CD14-positive monocyte (primary cell): Measurements from ENCODE around the gene DYNC1I1. TPM values are rescaled to one million over a fixed set of nuclear protein-coding genes. Genes with fewer than 3 reads are reported as not detected.

Experiments
- DNase-seq, 3 donors: peaks; one replicate each; pipeline ENCODE4 v3.0.0-alpha.2; 2011 to 2022
- H2AFZ ChIP-seq: 2 replicates; pipeline ENCODE4 v1.6.0; 2012; ENCODE audit warnings: mild to moderate bottlenecking, low read depth, low read length, inconsistent platforms; ENCODE audit not compliant: insufficient read depth, poor library complexity, severe bottlenecking
- H3K27ac ChIP-seq, 2 donors: 1 replicate in 1 of 2; 2 replicates in 1 of 2; pipeline ENCODE4 v1.5.1; 2012 to 2013; ENCODE audit warnings: low read length in 2 of 2, control low read depth in 1 of 2, inconsistent platforms in 1 of 2, low read depth in 1 of 2, mild to moderate bottlenecking in 1 of 2
- H3K27me3 ChIP-seq, 2 donors: one replicate each; pipeline versions ENCODE4 v1.6.0 to v1.6.1; 2011 to 2013; ENCODE audit warnings: low read length in 2 of 2; ENCODE audit not compliant: control insufficient read depth in 2 of 2, insufficient read depth in 2 of 2
- H3K36me3 ChIP-seq, 2 donors: replicated peaks in 1 of 2; 1 replicate in 1 of 2; 2 replicates in 1 of 2; pipeline versions ENCODE4 v1.5.1 to v1.6.1; 2012 to 2013; ENCODE audit warnings: low read length in 2 of 2, control low read depth in 1 of 2, inconsistent platforms in 1 of 2, mild to moderate bottlenecking in 1 of 2; ENCODE audit not compliant: insufficient read depth in 2 of 2, control insufficient read depth in 1 of 2
- H3K4me1 ChIP-seq, 2 donors: 1 replicate in 1 of 2; 2 replicates in 1 of 2; pipeline versions ENCODE4 v1.5.1 to v1.6.1; 2012 to 2013; ENCODE audit warnings: low read length in 2 of 2, control low read depth in 1 of 2, inconsistent platforms in 1 of 2, mild to moderate bottlenecking in 1 of 2, moderate library complexity in 1 of 2; ENCODE audit not compliant: insufficient read depth in 2 of 2, control insufficient read depth in 1 of 2
- H3K4me2 ChIP-seq: replicated peaks from 2 replicates; pipeline ENCODE3; 2012; ENCODE audit warnings: low read length, moderate library complexity, mild to moderate bottlenecking; ENCODE audit not compliant: poor library complexity, severe bottlenecking; ENCODE audit errors: extremely low read depth
- H3K4me3 ChIP-seq, 3 experiments: fragments of 200-600 bp in 1 of 3; sonication (generic) in 1 of 3; replicated peaks in 1 of 3; 1 replicate in 2 of 3; 2 replicates in 1 of 3; pipeline ENCODE4 v1.5.1; 2011 to 2013; ENCODE audit warnings: low read length in 3 of 3, mild to moderate bottlenecking in 3 of 3, control low read depth in 2 of 3, low read depth in 2 of 3, inconsistent platforms in 1 of 3, moderate library complexity in 1 of 3
- H3K79me2 ChIP-seq: 2 replicates; pipeline ENCODE4 v1.6.0; 2012; ENCODE audit warnings: mild to moderate bottlenecking, control low read depth, inconsistent platforms, low read length, moderate library complexity; ENCODE audit not compliant: insufficient read depth
- H3K9ac ChIP-seq: 2 replicates; pipeline ENCODE4 v1.6.0; 2017; ENCODE audit warnings: low read length, mild to moderate bottlenecking; ENCODE audit not compliant: insufficient read depth, poor library complexity, severe bottlenecking
- H3K9me3 ChIP-seq, 2 donors: replicated peaks in 1 of 2; 1 replicate in 1 of 2; 2 replicates in 1 of 2; pipeline versions ENCODE4 v1.5.1 to v1.6.1; 2012 to 2013; ENCODE audit warnings: low read length in 2 of 2, control low read depth in 1 of 2; ENCODE audit not compliant: control insufficient read depth in 1 of 2, insufficient read depth in 1 of 2
- H4K20me1 ChIP-seq: 2 replicates; pipeline ENCODE4 v1.6.0; 2012; ENCODE audit warnings: mild to moderate bottlenecking, low read length, control low read depth, moderate library complexity; ENCODE audit not compliant: insufficient read depth
- H3K27ac Mint-ChIP-seq, 7 donors: one replicate each; pipeline ENCODE4 v1.8.0; 2020; ENCODE audit warnings: mild to moderate bottlenecking in 7 of 7, mixed read lengths in 7 of 7, moderate library complexity in 6 of 7, inconsistent platforms in 2 of 7
- H3K27me3 Mint-ChIP-seq, 3 donors: one replicate each; pipeline ENCODE4 v1.8.0; 2021 to 2022; ENCODE audit warnings: low read depth in 3 of 3, mild to moderate bottlenecking in 3 of 3, mixed read lengths in 3 of 3, moderate library complexity in 3 of 3, inconsistent platforms in 1 of 3
- H3K36me3 Mint-ChIP-seq, 2 donors: one replicate each; pipeline ENCODE4 v1.8.0; 2020; ENCODE audit warnings: mixed read lengths in 2 of 2, inconsistent platforms in 1 of 2, mild to moderate bottlenecking in 1 of 2
- H3K4me1 Mint-ChIP-seq: one replicate; pipeline ENCODE4 v1.8.0; 2020; ENCODE audit warnings: mild to moderate bottlenecking, mixed read lengths
- H3K4me3 Mint-ChIP-seq, 2 donors: one replicate each; pipeline ENCODE4 v1.8.0; 2020; ENCODE audit warnings: mild to moderate bottlenecking in 2 of 2, mixed read lengths in 2 of 2, moderate library complexity in 1 of 2
- H3K9me3 Mint-ChIP-seq, 7 donors: one replicate each; pipeline ENCODE4 v1.8.0; 2020 to 2022; ENCODE audit warnings: mixed read lengths in 7 of 7, mild to moderate bottlenecking in 6 of 7, moderate library complexity in 6 of 7, inconsistent platforms in 2 of 7
- WGBS: methylation state at CpG from one replicate; pipeline ENCODE4 v1.1.5; 2013; ENCODE audit warnings: missing lambda C conversion rate; ENCODE audit not compliant: insufficient coverage; 5-methylcytosine and 5-hydroxymethylcytosine counted together
- intact Hi-C, 2 donors: fragments of 100-400 bp; cut with micrococcal nuclease; formaldehyde crosslinking; loops; one replicate each; pipeline versions ENCODE4 v1.15.0 to v1.15.1; 2023
- polyA plus RNA-seq, 3 donors: library from polyadenylated mRNA; depleted of rRNA in 1 of 3; unstranded in 2 of 3; stranded (reverse) in 1 of 3; fragments of 300-500 nt in 2 of 3; fragments of >200 nt in 1 of 3; fragmentation: Illumina TruSeq in 2 of 3; gene quantifications; 1 replicate in 2 of 3; 2 replicates in 1 of 3; pipeline ENCODE4 v1.2.3, GENCODE V29; 2012 to 2021
- TF ChIP-seq, protein P1 (sequence below): fragments of 200-600 bp; IDR thresholded peaks from one replicate; pipeline ENCODE4 v1.8.0; 2022; ENCODE audit warnings: antibody characterized with exemption, mild to moderate bottlenecking

DYNC1I1 gene
- polyA plus RNA-seq, 3 donors = not detected

DNA sequence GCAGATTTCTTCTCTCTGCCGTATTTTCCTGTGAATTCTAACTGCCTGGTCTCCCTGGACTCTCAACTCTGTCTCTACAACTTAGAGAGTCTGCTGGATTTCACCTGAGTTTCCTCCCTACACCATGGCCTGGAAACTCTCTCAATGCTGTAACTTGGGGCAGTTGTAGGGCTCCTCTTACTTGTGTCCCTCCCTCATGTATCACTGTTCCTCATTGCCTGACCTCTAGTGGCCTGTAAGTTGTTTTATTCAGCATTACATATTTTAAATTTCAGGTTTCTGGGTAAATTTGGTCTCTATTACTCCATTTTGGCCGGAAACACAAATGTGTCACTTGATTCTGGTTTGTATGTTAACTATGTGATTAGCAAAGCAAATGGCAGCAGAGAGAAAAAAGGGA lies 70.9 kb downstream of the DYNC1I1 start:
- no peak overlapping the region for H3K27ac Mint-ChIP-seq
- Histone ChIP-seq H3K36me3 (no peaks in the 10 kb centered on the region), H3K4me3 (no peak overlapping the region), H4K20me1 (no peaks in the 10 kb centered on the region), H3K79me2 (no peaks in the 10 kb centered on the region), H3K9me3 (no peaks in the 10 kb centered on the region), H2AFZ (no peak overlapping the region), H3K9ac (no peak overlapping the region), H3K27ac (no peak overlapping the region), H3K4me1 (no peaks in the 10 kb centered on the region), H3K27me3 (no peaks in the 10 kb centered on the region), H3K4me2 (no peak overlapping the region)
- peaks cover 0 to 7% (median 0%) of the 10 kb centered on the region in 3 donors for H3K27me3 Mint-ChIP-seq
- H3K36me3 Mint-ChIP-seq = no peaks in the 10 kb centered on the region
- no peak overlapping the region for H3K4me3 Mint-ChIP-seq
- H3K9me3 Mint-ChIP-seq = peaks cover 0 to 6% (median 3%) of the 10 kb centered on the region in 7 donors
- intact Hi-C loops = no loop called here
- TF ChIP-seq, protein P1, sequence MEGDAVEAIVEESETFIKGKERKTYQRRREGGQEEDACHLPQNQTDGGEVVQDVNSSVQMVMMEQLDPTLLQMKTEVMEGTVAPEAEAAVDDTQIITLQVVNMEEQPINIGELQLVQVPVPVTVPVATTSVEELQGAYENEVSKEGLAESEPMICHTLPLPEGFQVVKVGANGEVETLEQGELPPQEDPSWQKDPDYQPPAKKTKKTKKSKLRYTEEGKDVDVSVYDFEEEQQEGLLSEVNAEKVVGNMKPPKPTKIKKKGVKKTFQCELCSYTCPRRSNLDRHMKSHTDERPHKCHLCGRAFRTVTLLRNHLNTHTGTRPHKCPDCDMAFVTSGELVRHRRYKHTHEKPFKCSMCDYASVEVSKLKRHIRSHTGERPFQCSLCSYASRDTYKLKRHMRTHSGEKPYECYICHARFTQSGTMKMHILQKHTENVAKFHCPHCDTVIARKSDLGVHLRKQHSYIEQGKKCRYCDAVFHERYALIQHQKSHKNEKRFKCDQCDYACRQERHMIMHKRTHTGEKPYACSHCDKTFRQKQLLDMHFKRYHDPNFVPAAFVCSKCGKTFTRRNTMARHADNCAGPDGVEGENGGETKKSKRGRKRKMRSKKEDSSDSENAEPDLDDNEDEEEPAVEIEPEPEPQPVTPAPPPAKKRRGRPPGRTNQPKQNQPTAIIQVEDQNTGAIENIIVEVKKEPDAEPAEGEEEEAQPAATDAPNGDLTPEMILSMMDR = no peak
- 86% methylated on average over 1 of the region's 2 CpGs for WGBS
- DNase-seq = no peak
- no peaks in the 10 kb centered on the region for H3K4me1 Mint-ChIP-seq

DNA sequence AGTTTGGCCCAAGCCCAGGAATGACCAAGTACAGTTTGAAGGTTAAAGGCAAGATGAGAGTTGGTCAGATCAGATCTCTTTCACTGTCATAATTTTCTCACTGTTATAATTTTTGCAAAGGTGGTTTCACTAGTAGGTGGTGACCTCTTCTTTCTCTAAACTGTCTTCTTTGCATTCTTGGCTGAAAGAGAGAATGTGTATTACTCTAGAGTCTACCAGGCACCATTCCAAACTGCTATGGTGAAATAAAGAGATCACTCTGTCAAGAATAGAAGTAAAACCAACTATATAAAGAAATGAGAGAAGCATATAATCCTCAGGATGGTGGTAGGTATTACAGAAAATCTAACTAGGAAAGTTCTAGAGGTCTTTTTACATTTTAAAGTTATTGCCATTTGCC lies 72.7 kb downstream of the DYNC1I1 start:
- H3K4me2 ChIP-seq = no peak overlapping the region
- Mint-ChIP-seq H3K27ac (no peak overlapping the region), H3K9me3 (peaks cover 0 to 3% (median 2%) of the 10 kb centered on the region in 7 donors), H3K4me1 (no peaks in the 10 kb centered on the region), H3K36me3 (no peaks in the 10 kb centered on the region), H3K4me3 (no peak overlapping the region), H3K27me3 (peaks cover 0 to 7% (median 0%) of the 10 kb centered on the region in 3 donors)
- TF ChIP-seq, protein P1 = no peak
- no peaks in the 10 kb centered on the region for H3K9me3 ChIP-seq
- H3K27ac ChIP-seq = no peak overlapping the region
- no peaks in the 10 kb centered on the region for H3K79me2 ChIP-seq
- no peak for DNase-seq
- no peaks in the 10 kb centered on the region for H3K4me1 ChIP-seq
- intact Hi-C loops = no loop called here
- no peak overlapping the region for H2AFZ ChIP-seq
- no peaks in the 10 kb centered on the region for H3K27me3 ChIP-seq
- H4K20me1 ChIP-seq = no peaks in the 10 kb centered on the region
- H3K4me3 ChIP-seq = no peak overlapping the region
- H3K36me3 ChIP-seq = no peaks in the 10 kb centered on the region
- H3K9ac ChIP-seq = no peak overlapping the region
